ENCODE data around the gene WNT9A.

Gene WNT9A

GRCh38 chr1:227900571-227901051 lies 47.1 kb downstream of the WNT9A start:
- no peak for DNase-seq (ENCODE audit: insufficient read length, low spot score)
- no peak for FAIRE-seq
- TF ChIP-seq CTCF (IDR thresholded peaks at IDR 0.05; ENCODE audit: insufficient read depth, missing control alignments) = no peak

- DNase-seq (ENCODE audit: insufficient read length, low spot score) (no peak), FAIRE-seq (no peak)
- no peak for TF ChIP-seq CTCF (IDR thresholded peaks at IDR 0.05; ENCODE audit: insufficient read depth, missing control alignments)
These were observed 47.8 kb downstream of the WNT9A start for GRCh38 chr1:227899820-227900449.

- FAIRE-seq (no peak), DNase-seq (ENCODE audit: insufficient read length, low spot score) (no peak)
- no peak for TF ChIP-seq CTCF (IDR thresholded peaks at IDR 0.05; ENCODE audit: insufficient read depth, missing control alignments)
These were observed 48.5 kb downstream of the WNT9A start for GRCh38 chr1:227899141-227899819.

GRCh38 chr1:227898502-227899140 lies 49.1 kb downstream of the WNT9A start:
- no peak for FAIRE-seq
- TF ChIP-seq CTCF (IDR thresholded peaks at IDR 0.05; ENCODE audit: insufficient read depth, missing control alignments) = no peak

GRCh38 chr1:227897704-227898438 lies 49.9 kb downstream of the WNT9A start:
- FAIRE-seq (no peak), DNase-seq (ENCODE audit: insufficient read length, low spot score) (no peak)

More at GRCh38 chr1:227898502-227899140, 49.1 kb downstream of the WNT9A start:
- DNase-seq (ENCODE audit: insufficient read length, low spot score) = no peak

More at GRCh38 chr1:227897704-227898438, 49.9 kb downstream of the WNT9A start:
- TF ChIP-seq CTCF (IDR thresholded peaks at IDR 0.05; ENCODE audit: insufficient read depth, missing control alignments) = no peak
